CD1c-positive myeloid dendritic cell (primary cell): ENCODE data around the gene FHOD1.

Experiments
- DNase-seq: peaks from one replicate; pipeline ENCODE4 v3.0.0-alpha.2; 2016; ENCODE audit errors: extremely low spot score

Gene FHOD1

DNA sequence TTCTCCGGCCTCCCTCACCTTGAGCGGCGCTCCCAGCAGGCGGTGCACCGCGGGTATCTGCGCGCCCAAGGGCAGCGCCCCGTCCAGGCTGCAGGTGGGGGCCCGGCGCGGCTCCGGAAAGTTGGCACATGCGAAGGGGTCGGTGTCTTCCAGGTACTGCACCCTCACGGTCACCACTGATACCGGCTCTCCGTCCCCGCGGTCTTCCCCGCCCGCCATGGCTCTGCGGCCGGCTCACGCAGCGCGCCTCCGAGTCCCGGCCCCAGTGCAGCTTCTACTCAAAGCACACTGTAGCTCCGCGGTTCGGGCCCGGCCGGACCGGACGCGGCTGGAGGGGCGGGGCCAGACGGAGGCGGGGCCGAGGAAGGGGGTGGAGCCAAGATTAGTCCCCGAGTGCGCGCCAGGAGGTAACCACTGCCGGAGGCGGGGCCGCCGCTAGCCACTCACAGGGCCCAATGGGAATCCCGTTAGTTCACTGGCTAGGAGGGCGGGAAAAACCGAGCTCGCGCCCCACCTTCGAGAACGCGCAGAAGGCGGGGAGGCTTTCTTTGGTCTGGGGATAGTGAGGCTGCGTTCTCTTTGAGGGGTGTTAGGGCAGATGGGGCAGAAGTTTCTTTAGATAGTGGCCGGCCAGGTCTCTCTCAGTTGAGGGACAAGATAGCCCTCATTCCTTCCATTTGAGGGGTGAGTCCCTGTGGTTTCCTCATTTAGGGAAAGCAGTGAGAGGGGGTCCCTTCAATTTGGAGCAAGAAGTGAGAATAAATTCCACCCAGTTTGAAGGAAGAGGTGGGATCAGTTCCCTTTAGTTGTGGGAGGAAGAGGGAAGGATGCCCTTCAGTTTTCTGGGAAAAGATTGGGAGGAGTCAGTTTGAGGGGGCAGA, at the start of gene FHOD1:
Gene FHOD1, minus strand, starts transcription at position 290 of the 881 bp plus-strand sequence. Its CDS starts 71 bp downstream, at position 219.
- peak; percentile 97 for DNase-seq

DNA sequence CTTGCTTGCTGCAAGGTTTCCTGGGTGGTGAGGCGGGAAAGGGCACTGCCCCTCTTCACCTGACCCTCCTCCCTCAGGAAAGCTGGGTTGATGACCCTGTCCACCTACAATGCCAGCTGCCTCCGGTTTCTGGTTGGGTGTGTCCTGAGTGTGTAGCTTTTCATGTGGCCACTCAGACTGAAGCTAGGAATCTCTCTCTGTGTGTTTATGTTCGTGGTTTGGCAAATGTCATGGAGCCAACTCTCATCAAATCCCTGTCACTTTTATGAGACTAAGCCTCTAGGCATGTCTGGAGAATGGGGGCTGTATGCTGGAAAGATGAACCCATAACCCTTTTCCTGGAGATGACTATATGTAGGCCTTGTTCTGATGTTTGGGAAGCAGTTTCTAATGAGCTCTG, 49.1 kb upstream of the FHOD1 start:
- no peak for DNase-seq

DNA sequence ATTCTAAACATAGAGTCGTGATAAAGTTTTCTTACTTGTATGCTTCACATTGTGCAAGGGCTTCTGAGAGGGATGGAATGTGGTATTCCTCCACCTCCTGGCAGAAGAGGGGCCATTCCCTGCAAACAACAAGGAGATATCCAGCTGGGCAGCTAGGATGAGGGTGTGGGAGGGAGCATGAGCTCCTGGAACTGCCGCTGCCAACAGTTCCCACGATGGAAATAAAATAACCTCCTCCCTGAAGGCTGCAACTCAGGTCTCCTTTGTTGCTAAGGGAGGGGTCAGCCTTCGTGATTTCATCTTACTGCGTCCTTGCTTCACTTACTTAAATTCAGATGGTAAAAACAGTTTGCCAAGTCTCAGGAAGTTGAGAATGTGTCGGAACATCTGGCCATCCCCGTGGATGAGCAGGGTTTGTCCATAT, 47.7 kb upstream of the FHOD1 start:
- no peak for DNase-seq

DNA sequence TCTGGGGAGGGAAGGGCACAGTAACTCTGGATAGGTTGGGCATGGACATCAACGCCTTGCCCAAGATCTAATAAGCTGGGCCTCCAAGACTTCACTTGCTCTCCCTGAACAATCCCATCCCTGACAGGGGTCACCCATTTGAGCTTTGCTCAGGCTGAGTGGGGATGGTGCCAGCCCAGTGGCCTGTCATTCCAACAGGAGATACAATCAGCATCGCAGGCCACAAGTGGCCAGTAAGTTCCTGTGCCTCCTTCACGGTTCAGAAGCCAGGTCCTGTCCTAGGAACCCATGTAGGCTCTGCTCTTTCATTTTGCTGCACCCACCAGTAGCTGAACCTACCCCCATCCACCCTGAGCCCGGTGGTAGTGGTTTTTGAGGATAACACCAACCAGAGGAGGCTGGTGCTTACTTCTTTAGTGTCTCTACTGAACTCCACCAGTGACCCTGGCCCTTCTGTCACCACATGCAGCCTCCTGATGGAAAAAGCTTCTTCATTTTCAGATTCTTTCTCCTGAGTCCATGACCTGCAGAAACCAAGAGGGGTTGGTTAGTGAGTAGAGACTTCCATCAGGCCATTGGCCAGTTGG, 47.0 kb upstream of the FHOD1 start:
- no peak for DNase-seq

DNA sequence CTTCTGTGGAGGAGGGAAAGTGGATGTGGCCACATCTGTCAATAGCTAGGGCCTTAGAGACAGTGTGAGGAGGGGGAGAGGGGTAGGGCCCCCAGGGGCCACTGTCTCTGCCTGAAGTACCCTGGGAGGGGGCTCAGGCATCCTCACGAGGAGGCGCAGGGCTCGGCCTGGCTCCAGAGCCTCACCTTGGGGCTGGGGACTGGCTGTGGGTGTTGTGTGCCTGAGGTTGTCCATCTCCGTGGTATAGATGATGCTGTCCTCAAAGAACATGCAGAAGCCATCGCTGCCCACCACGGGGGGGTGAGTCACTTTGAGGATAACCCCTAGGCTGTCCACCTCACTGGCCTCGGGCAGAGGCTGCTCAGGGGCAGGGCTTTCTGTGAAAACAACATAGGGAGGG, 44.2 kb upstream of the FHOD1 start:
- DNase-seq = no peak

DNA sequence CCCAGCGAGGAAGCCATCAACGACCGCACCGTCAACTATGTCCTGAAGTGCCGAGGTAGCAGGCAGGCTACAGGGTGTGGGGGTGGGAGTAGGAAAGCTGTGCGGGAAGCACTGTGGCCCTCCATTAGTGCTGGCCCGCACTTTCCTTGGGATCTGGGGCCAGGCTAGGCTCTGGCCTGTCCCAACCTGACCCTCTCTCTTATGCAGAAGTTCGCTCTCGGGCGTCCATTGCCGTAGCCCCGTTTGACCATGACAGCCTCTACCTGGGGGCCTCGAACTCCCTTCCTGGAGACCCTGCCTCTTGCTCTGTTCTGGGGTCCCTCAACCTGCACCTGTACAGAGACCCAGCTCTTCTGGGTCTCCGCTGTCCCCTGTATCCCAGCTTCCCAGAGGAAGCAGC, 40.7 kb upstream of the FHOD1 start:
- DNase-seq = no peak

DNA sequence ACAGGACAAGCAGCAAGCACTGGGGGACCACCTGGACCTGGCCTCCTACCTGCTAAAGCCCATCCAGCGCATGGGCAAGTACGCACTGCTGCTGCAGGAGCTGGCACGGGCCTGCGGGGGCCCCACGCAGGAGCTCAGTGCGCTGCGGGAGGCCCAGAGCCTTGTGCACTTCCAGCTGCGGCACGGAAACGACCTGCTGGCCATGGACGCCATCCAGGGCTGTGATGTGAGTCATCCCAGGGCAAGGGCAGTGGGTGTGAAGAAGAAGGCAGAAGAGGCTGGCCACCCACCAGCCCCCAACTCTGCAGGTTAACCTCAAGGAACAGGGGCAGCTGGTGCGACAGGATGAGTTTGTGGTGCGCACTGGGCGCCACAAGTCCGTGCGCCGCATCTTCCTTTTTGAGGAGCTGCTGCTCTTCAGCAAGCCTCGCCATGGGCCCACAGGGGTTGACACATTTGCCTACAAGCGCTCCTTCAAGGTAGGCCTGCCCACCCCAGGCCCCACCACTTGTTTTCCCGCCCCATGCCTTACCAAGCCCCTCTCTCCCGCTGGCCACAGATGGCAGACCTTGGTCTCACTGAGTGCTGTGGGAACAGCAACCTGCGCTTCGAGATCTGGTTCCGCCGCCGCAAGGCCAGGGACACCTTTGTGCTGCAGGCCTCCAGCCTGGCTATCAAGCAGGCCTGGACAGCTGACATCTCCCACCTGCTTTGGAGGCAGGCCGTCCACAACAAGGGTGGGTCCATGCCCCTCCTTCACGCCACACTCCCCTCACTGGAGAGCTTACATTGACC, 39.4 kb upstream of the FHOD1 start:
- DNase-seq = no peak

DNA sequence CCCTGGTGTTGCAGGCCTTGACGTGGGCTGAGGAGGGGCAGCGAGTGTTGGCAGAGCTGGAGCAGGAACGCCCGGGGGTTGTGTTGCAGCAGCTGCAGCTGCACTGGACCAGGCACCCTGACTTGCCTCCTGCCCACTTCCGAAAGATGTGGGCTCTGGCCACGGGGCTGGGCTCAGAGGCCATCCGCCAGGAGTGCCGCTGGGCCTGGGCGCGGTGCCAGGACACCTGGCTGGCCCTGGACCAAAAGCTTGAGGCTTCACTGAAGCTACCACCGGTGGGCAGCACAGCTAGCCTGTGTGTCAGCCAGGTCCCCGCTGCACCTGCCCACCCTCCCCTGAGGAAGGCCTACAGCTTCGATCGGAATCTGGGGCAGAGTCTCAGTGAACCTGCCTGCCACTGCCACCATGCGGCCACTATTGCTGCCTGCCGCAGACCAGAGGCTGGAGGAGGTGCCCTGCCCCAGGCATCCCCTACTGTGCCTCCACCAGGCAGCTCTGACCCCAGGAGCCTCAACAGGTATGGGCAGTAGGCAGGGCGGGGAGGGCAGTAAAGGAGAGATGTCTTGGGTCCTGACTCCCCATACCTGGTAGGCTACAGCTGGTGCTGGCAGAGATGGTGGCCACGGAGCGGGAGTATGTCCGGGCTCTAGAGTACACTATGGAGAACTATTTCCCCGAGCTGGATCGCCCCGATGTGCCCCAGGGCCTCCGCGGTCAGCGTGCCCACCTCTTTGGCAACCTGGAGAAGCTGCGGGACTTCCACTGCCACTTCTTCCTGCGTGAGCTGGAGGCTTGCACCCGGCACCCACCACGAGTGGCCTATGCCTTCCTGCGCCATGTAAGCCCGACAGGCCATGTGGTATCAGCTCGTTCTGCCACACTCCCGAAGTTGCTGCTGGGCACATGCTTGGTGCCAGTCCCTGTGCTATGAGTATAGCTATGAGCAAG, 37.7 kb upstream of the FHOD1 start:
- no peak for DNase-seq

DNA sequence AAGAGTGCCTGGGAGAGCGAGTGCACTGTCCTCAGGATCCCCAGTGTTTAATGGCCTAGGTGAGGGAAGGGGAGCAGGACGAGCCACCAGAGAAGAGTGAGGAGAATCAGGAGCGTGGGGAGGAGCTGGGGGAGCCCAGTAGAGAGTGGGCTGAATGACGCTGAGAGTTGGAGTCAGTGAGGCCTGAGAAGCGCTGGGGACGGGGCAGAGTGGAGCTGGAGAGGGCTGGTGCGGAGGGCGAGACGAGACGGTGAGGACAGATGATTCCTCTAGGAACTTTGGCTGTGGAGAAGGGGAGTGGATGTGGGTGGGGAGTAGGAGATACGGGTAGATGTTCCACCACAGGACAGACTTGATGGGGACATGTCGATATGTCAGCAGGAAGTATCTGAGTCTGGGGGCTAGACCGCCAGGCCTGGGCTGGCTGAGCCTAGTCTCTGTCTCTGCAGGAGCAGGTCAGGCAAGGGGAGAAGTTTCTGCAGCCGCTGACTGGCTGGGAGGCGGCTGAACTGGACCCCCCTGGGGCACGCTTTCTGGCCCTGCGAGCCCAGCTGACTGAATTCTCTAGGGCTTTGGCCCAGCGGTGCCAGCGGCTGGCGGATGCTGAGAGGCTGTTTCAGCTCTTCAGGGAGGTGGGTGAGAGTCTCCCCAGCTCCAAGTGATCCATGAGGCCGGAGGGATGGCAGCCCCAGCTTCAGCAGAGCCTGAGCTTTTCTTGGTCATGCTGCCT, 36.7 kb upstream of the FHOD1 start:
- no peak for DNase-seq

DNA sequence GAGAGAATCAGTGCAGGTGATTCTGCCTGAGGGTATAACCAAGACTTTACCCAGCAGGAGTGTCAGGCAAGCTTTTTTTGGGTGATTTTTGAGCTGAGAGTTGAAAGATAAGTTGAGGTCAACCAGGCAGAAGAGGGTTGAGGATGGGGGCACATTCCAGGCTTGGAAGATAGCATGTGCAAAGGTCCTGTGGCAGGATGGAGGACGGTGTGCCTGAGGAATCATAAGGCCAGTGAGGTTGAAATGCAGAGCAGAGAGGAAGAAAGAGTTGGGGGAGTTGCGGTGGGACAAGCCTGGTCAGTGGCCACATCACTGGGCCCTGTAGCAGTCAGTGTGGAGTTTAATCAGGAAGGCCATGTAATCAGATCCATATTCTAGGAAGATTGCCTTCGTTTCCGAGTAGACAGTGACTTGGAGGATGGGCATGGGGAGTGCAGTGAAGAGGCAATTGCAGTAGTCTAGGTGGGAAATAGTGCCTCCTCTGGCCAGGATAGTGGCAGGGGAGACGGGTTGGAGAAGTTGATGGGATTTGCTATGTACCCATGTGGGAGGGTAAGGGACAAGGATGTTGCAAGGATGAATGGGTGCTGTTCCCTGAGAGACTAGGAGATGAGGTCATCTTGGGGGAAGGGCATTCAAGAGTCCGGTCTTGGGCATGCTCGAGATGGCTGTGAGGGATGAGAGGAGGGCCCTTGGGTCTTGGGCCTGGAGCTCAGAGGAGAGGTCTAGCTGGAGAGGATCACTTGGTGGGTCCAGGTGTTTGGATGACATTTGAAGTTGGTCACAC, 36.0 kb upstream of the FHOD1 start:
- DNase-seq = peak; percentile 30

DNA sequence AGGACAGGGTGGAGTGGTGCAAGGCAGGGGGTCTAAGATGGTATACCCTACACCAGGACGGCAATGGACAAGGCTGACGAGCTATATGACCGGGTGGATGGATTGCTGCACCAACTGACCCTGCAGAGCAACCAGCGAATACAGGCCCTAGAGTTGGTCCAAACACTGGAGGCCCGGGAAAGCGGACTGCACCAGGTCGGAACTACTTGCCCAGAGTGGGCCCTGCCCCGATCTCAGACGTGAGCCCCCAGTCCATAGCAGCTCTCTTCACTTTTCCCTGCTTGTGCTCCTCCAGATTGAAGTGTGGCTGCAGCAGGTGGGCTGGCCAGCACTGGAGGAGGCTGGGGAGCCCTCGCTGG, 35.1 kb upstream of the FHOD1 start:
- no peak for DNase-seq

DNA sequence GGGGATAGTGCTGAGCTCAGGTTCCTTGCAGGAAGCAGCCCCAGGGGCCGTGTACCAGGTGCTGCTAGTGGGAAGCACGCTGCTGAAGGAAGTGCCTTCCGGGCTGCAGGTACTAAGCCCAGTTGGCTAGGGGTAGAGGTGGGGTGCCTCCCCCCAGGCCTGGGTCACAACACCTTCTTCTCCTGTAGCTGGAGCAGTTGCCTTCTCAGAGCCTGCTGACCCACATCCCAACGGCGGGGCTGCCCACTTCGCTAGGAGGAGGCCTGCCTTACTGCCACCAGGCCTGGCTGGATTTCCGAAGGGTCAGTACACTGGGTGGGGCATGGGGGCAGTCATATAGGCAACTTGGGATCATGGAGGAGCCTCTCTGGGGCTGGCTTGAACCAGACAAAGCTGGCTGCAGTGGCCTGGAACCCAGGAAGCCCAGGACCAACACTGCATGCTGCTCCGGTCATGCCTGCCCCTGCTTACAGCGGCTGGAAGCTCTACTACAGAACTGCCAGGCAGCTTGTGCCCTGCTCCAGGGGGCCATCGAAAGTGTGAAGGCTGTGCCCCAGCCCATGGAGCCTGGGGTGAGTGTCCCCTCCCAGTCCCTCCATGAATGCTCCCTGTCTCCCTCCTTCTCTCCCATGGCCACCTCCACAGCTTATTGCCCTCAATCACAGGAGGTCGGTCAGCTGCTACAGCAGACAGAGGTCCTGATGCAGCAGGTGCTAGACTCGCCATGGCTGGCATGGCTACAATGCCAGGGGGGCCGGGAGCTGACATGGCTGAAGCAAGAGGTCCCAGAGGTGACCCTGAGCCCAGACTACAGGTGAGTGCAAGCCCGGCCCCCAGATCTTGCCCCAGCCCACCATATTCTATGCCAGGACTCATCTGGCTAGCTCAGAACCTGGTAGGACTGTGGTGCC, 34.5 kb upstream of the FHOD1 start:
- DNase-seq = no peak

DNA sequence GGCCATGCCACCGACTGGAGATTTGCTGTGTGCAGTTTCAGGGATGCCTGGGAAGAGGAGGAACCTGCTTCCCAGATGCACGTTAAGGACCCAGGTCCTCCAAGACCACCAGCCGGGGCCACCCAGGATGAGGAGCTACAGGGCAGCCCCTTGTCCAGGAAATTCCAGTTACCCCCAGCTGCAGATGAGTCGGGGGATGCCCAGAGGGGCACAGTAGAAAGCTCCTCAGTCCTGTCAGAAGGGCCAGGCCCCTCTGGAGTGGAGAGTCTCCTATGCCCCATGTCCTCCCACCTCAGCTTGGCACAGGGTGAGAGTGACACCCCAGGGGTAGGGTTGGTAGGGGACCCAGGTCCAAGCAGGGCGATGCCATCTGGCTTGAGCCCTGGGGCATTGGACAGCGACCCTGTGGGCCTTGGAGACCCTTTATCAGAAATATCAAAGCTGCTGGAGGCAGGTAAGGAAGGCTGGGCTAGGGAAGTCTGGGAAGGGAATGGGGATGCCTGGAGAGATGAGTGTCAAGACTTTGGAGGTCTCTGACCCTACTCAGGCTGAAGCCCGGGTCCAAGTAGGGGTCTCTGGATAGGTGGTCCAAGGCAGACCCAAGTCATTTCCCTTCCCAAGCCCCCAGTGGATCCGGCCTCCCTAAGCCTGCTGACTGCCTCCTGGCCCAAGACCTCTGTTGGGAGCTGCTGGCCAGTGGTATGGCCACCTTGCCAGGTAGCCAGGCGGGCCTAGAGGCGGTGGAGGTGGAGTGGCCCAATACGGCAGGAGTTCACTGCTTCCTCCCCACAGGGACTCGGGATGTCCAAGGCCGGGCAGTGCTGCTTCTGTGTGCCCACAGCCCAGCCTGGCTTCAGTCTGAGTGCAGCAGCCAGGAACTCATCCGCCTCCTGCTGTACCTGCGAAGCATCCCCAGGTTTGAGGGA, 33.1 kb upstream of the FHOD1 start:
- no peak for DNase-seq

DNA sequence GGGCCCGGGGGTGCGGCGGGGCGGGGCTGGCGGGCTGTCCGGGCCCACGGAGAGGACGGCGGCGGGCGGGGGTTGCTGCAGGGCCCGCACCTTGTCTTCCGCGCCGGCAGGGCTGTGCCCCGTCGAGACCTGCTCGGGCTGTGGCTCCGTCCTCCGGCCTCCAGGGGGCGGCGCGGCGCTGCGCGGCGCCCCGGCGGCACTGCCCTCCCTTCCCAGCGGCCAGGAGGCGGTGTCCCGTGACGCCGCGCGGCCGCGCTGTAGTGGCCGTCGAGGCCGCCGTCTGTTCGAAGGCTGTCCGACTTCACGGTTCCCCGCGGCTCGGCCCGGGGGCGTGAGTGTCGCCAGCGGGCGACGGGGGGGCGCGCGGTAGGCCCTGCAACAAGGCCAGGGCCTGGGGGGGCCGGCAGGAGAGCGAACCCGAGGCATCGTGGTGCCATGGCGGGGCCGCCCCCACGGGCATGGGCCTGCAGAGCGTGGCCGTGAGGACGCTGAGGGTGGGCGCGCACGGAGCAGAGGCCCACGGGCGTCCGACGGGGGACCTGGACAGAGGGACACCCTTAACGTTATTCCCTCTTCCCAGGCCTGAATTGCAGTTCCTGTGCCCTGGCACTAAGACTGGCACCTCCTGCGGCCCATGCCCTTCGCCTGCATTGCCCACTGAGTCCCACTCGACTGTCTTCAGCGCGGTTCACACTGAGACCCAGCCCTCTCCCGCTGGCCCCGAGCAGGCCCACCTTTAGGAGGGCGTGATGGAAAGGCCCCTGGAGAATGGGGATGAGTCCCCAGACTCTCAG, 32.2 kb upstream of the FHOD1 start, which contains the start of gene PLEKHG4:
Gene PLEKHG4, plus strand, starts transcription at position 237 of the 794 bp plus-strand sequence. Its CDS starts 513 bp downstream, at position 750.
- peak; percentile 88 for DNase-seq

DNA sequence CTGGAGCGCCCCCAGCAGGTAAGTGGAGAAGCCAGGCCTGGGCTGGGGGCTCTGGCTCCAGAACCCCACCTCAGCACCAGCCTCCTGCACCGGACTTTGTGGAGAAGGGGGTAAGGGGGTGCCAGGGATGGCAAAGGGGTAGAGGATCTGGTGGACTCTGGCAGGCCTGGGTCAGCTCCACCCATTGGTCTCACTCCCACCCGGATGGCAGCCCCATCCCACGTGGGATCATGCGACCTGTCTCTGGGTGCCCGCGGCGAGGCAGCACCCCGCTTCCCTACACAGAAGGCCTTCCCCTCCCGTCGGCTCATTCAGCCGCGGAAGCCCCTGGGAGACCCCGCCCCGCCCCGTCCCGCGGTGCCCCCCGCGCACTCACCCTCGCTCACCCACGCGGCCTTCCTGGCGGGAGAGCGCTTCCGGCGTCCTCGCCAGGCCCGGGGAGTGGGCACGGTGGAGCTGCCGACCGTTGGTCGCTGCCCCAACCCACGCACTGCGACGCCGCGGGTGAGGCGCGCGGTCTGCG, 31.6 kb upstream of the FHOD1 start:
- DNase-seq = no peak

DNA sequence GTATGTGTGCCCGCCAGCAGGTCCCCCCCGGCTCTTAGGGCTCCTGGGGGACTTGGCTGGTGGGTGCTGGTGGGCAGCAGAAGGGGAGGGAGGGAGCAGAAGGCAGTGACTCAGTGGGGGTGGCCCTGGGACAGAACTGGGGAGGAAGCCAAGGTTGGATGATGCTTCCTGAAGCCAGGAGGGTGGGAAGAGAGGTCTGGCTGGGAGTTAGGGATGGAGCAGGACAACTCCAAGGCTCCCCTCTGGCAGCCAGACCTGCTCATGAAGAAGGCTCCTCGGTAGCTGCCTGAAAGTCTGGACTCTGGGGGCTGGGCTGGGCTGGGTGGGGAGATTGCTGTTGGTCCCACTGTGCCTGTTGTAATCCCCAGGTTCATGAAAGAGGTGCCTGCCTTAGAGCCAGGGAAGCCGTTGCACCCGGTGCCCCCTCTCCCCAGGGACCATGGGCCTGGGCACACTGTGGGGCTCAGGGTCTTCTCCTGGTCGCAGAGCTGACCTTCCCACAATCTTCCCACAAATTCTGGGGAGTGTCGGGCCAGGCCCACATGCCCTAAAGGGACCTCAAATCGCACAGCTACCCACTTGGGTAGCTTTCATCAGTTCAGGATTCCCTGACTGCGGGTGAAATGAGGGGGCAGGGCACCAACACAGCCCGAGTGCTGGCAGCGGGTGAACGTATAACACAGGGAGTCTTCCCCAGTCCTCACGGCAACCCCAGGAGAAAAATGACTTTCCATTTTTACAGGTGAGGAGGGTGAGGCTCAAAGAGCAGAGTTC, 30.9 kb upstream of the FHOD1 start:
- no peak for DNase-seq
